Coronary artery (tissue), 2 donors: ENCODE measurements around the gene CERS1.
"Not testable (repeated sequence)": the region's sequence is repeated elsewhere in the genome, so short reads cannot be mapped to it uniquely, and the experiment has no call there.

Experiments used
- DNase-seq: peaks from one replicate; pipeline ENCODE4 v3.0.0-alpha.2; 2017; ENCODE audit warnings: low spot score
- H3K27ac ChIP-seq, 2 donors: fragments of 200-600 bp; sonication (generic); one replicate each; pipeline ENCODE4 v1.5.1; 2016 to 2019
- H3K4me3 ChIP-seq: fragments of 200-600 bp; sonication (generic); 2 replicates; pipeline ENCODE4 v1.5.1; 2016; ENCODE audit warnings: mild to moderate bottlenecking, moderate library complexity
- TF ChIP-seq, protein P1 (sequence below): fragments of 200-600 bp; sonication (generic); IDR thresholded peaks from one replicate; pipeline ENCODE4 v1.5.1; 2019; ENCODE audit warnings: antibody characterized with exemption

Gene CERS1

DNA sequence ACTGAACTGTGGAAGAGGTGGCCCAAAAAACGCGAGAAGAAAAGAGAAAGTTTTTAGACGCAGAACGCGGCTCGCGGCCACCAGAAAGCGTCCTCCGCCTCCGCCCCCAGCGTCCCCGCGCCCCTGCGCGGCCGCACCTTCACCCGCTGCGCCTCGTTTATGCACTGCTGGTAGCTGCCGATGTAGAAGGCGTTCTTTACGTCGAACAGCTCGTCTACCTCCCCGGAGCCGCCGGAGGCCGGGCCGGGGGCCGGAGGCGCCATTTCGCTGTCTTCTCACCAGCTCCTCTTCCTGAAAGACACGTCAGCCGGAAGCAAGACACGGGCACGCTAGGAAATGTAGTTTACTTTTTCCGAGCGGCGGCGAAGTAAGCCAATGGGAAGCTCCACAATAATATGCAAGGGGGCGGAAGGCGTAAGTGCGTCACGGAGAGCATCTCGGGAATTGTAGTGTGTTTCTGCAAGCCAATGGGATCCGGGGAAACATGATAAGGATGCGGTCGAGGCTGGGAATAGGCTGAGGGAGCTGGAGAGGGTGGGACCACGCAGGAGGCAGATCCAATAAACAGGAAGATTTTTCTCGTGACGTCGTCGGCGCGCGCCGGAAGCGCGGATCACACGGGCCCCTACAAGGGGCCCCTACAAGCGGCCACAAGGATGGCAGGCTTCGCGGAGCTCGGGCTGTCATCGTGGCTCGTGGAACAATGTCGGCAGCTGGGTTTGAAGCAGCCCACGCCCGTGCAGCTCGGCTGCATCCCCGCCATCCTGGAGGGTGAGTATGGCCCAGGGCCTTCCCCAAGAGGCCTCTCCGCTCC lies 23.3 kb upstream of the CERS1 start, which contains the start of the genes COPE and DDX49:
COPE (minus strand) TSS at position 302 of the 814 bp plus-strand sequence; CDS start at position 263, 39 bp downstream.
DDX49 (plus strand) TSS at position 630 of the 814 bp plus-strand sequence; CDS start at position 657, 27 bp downstream.
- TF ChIP-seq, protein P1, sequence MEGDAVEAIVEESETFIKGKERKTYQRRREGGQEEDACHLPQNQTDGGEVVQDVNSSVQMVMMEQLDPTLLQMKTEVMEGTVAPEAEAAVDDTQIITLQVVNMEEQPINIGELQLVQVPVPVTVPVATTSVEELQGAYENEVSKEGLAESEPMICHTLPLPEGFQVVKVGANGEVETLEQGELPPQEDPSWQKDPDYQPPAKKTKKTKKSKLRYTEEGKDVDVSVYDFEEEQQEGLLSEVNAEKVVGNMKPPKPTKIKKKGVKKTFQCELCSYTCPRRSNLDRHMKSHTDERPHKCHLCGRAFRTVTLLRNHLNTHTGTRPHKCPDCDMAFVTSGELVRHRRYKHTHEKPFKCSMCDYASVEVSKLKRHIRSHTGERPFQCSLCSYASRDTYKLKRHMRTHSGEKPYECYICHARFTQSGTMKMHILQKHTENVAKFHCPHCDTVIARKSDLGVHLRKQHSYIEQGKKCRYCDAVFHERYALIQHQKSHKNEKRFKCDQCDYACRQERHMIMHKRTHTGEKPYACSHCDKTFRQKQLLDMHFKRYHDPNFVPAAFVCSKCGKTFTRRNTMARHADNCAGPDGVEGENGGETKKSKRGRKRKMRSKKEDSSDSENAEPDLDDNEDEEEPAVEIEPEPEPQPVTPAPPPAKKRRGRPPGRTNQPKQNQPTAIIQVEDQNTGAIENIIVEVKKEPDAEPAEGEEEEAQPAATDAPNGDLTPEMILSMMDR: no peak
- peak within 1 kb of the TSS; percentile 72 to 85 for H3K27ac ChIP-seq
- peak; percentile 99 for DNase-seq
- H3K4me3 ChIP-seq: peak within 1 kb of the TSS; percentile 77

DNA sequence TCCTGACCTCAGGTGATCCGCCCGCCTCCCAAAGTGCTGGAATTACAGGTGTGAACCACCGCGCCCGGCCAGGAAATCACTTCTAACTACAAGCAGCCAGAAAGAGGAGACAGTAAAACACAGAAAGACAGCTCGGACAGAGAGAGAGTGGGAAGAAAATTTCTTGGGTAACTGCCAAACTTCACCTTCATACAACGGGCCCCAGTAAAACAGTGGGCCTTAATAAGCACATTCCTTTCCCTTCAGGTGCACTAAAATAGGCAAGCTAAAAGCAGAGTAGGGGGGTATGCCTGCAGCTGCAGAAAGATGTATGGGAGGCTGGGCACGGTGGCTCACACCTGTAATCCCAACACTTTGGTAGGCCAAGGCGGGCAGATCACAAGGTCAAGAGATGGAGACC lies 21.6 kb upstream of the CERS1 start:
- not testable (repeated sequence) for H3K27ac ChIP-seq, DNase-seq, H3K4me3 ChIP-seq

DNA sequence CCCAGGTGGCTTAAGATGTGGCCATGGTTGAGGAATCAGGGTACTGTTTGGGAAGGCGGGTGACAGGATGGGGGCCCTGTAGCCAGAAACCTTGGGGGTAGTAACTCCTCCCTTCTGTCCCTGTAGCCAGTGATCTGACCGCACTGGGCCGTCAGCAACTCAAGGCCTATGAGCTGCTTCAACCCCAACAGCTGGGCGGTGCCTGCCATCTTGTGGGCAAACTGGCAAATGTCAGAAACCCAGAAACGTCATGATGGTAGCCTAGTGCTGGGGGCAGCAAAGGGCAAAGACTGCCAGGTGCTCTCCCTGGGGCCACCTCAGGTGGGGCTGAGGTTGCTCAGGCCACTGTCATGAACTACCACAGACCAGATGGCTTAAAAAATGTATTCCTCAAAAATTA lies 19.7 kb upstream of the CERS1 start:
- TF ChIP-seq, protein P1: no peak
- DNase-seq: no peak
- Histone ChIP-seq H3K27ac (no peak overlapping the region), H3K4me3 (no peak overlapping the region)

DNA sequence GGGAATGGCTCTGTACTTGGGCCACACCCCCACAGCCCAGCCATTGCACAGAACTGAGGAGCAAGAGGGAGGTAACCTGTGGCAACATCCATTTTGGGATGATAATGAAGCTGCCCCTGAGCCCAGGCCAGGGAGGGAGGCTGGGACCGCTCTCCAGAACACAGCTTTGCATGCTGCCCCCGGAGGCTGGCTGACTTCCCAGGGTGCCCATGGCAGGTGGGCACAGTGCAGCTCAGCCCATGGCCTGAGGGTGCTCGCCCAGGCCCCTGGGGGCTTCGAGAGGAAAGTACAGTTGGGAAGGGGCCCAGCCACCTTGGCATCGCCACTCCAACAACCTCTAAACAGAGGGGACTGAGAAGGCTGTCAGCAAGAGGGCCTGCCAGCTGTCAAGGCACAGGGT lies 17.5 kb upstream of the CERS1 start:
- Histone ChIP-seq H3K4me3 (no peak overlapping the region), H3K27ac (no peak overlapping the region)
- TF ChIP-seq, protein P1: no peak
- no peak for DNase-seq

DNA sequence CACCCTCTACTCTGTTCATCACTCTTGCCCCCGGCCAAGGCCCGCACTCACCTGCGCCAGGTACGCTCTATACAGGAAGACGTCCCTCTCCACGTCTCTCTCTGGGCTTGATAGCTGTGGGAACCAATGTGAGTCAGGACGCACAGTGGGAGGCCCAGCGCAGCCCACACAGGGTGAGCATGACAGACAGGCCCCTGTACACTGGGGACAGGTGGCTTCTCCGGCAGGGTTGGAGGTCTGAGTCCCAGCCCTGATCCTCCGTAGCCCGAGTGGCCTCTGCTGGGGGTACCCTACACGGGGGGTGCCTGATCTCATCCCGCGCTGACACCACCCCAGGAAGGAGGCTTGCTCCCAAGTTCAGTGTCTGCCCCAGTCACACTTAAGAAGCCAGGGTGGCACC lies 17.0 kb upstream of the CERS1 start:
- no peak overlapping the region for H3K27ac ChIP-seq
- DNase-seq: no peak
- TF ChIP-seq, protein P1: no peak
- H3K4me3 ChIP-seq: no peak overlapping the region

DNA sequence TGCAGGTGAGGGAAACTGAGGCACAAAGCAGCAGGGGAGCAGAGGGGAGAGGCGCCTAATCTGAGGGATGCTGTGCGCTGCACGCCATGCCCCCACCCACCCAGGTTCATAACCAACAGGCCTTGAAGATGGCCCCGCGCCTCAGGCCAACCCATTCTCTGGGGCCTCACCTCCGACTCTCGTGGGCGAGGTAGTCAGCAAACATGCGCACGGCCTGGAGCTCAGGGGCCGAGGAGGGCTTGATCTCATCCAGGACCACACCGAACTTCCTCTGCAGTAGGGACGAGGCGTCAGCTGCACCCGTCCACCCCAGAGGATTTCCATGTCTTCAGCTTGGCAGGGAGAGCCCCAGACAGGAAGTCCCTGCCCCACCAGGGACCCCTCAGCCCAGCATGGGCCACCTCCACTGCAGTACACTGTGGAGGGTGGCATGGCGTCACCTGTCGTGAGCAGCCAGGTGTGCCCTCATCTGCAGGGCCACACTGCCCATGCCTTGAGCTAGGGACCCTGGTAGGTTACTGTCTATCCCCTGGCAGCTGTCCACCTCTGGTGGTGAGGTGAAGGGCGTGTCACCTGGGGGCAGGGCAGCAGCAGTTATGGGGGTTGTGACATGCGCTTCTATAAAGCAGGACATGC lies 15.0 kb upstream of the CERS1 start:
- Histone ChIP-seq H3K4me3 (no peak overlapping the region), H3K27ac (no peak overlapping the region)
- TF ChIP-seq, protein P1: no peak
- no peak for DNase-seq

DNA sequence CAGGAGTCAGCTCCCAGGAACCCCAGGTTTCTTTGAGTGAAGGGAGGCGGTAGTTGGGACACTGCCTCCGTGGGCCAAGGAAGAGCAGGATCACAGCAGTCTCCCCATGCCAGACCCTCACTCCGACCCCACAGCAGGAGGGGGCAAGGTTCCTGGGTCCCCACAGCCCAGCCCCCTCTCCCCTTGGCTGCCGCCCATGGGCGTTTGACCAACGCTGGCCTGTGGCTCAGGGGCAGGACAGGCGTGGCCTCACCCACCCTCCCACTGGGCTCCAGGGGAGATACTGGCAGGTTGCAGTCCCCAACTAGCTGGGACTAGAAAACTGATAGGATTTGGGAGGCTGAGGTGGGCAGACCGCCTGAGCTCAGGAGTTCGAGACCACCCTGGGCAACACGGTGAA lies 14.1 kb upstream of the CERS1 start:
- no peak overlapping the region for H3K4me3 ChIP-seq
- H3K27ac ChIP-seq: no peak overlapping the region
- TF ChIP-seq, protein P1: no peak
- no peak for DNase-seq
